ENCODE results near the gene RPL37A.

DNA sequence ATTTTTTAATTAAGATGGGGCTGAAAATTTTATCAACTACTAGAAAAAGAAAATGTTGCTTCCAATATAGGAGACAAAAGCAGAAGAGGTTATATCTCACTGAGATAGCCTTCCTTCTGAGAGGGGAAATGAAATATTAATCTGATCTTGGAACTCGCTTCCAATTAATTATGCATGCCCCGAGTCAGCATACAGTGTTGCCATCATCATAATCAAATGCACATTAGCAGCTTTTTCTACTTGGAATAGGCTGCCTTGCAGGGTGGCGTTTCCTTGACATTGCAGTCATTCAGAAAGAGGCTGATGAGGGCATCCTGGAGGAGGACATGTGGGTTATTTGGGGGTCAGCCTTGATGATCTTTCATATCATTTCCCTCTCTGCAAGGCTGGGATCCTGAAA, 18.4 kb upstream of the RPL37A start:
- no peak for TF ChIP-seq SNAI2 (CRISPR knock-in tag; IDR thresholded peaks at IDR 0.05)
- TF ChIP-seq ZNF8 (CRISPR knock-in tag; IDR thresholded peaks at IDR 0.05), result no peak
- TF ChIP-seq ESRRG (CRISPR knock-in tag; IDR thresholded peaks at IDR 0.05), result no peak
- TF ChIP-seq ZC3H10 (CRISPR knock-in tag; IDR thresholded peaks at IDR 0.05), result no peak
- TF ChIP-seq TOX (CRISPR knock-in tag; IDR thresholded peaks at IDR 0.05; ENCODE audit: borderline replicate concordance), result no peak
- no peak for TF ChIP-seq CSDC2 (CRISPR knock-in tag; IDR thresholded peaks at IDR 0.05)
- TF ChIP-seq ZFP3 (CRISPR knock-in tag; IDR thresholded peaks at IDR 0.05), result no peak
- TF ChIP-seq, protein P1, sequence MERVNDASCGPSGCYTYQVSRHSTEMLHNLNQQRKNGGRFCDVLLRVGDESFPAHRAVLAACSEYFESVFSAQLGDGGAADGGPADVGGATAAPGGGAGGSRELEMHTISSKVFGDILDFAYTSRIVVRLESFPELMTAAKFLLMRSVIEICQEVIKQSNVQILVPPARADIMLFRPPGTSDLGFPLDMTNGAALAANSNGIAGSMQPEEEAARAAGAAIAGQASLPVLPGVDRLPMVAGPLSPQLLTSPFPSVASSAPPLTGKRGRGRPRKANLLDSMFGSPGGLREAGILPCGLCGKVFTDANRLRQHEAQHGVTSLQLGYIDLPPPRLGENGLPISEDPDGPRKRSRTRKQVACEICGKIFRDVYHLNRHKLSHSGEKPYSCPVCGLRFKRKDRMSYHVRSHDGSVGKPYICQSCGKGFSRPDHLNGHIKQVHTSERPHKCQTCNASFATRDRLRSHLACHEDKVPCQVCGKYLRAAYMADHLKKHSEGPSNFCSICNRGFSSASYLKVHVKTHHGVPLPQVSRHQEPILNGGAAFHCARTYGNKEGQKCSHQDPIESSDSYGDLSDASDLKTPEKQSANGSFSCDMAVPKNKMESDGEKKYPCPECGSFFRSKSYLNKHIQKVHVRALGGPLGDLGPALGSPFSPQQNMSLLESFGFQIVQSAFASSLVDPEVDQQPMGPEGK (CRISPR knock-in tag; IDR thresholded peaks at IDR 0.05; ENCODE audit: borderline replicate concordance), result no peak
- TF ChIP-seq, protein P2, sequence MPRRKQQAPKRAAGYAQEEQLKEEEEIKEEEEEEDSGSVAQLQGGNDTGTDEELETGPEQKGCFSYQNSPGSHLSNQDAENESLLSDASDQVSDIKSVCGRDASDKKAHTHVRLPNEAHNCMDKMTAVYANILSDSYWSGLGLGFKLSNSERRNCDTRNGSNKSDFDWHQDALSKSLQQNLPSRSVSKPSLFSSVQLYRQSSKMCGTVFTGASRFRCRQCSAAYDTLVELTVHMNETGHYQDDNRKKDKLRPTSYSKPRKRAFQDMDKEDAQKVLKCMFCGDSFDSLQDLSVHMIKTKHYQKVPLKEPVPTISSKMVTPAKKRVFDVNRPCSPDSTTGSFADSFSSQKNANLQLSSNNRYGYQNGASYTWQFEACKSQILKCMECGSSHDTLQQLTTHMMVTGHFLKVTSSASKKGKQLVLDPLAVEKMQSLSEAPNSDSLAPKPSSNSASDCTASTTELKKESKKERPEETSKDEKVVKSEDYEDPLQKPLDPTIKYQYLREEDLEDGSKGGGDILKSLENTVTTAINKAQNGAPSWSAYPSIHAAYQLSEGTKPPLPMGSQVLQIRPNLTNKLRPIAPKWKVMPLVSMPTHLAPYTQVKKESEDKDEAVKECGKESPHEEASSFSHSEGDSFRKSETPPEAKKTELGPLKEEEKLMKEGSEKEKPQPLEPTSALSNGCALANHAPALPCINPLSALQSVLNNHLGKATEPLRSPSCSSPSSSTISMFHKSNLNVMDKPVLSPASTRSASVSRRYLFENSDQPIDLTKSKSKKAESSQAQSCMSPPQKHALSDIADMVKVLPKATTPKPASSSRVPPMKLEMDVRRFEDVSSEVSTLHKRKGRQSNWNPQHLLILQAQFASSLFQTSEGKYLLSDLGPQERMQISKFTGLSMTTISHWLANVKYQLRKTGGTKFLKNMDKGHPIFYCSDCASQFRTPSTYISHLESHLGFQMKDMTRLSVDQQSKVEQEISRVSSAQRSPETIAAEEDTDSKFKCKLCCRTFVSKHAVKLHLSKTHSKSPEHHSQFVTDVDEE (CRISPR knock-in tag; IDR thresholded peaks at IDR 0.05), result no peak
- TF ChIP-seq PPARA (CRISPR knock-in tag; IDR thresholded peaks at IDR 0.05; ENCODE audit: borderline replicate concordance), result no peak
- TF ChIP-seq ZFP30 (CRISPR knock-in tag; IDR thresholded peaks at IDR 0.05), result no peak
